Fibroblast of the aortic adventitia (primary cell): ENCODE data around the gene THPO. TPM values are rescaled to one million over a fixed set of nuclear protein-coding genes. Genes with fewer than 3 reads are reported as not detected.
A peak's percentile ranks its signal among the peaks of the same experiment; 100 is the strongest.

Experiments
- DNase-seq: peaks from one replicate; pipeline ENCODE4 v3.0.0-alpha.2; 2010; ENCODE audit warnings: low read depth
- H3K4me3 ChIP-seq: 2 replicates; pipeline ENCODE4 v1.5.1; 2011; ENCODE audit warnings: low read depth, mild to moderate bottlenecking, control low read depth, low read length, moderate library complexity
- total RNA-seq: library from RNA; depleted of rRNA; stranded (reverse); fragments of >200 nt; gene quantifications from 2 replicates; pipeline ENCODE4 v1.2.3, GENCODE V29; 2012; ENCODE audit warnings: low replicate concordance
- TF ChIP-seq, protein P1 (sequence below): IDR thresholded peaks from 2 replicates; pipeline ENCODE4 v1.5.1; 2011; ENCODE audit warnings: mild to moderate bottlenecking, low read length, control low read depth, inconsistent platforms; ENCODE audit not compliant: insufficient read depth

THPO gene
- total RNA-seq, 1 donor, result not detected

DNA sequence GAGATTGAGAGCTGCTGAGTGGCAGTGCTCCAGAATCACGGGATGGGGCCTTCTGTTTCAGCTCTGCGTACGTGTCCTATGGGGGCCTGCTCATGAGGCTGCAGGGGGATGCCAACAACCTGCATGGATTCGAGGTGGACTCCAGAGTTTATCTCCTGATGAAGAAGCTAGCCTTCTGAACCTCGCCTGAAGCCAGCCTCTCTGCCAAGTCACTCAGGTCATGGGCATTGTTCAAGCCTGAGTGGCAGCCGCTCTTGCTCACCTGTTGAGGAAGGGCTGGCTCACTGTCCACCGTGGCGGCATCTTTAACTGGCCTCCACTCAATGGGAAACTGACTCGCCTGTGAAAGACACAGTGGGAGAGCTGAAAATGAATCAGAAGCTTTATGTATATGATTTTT is 9.9 kb downstream of the THPO start:
- TF ChIP-seq, protein P1, sequence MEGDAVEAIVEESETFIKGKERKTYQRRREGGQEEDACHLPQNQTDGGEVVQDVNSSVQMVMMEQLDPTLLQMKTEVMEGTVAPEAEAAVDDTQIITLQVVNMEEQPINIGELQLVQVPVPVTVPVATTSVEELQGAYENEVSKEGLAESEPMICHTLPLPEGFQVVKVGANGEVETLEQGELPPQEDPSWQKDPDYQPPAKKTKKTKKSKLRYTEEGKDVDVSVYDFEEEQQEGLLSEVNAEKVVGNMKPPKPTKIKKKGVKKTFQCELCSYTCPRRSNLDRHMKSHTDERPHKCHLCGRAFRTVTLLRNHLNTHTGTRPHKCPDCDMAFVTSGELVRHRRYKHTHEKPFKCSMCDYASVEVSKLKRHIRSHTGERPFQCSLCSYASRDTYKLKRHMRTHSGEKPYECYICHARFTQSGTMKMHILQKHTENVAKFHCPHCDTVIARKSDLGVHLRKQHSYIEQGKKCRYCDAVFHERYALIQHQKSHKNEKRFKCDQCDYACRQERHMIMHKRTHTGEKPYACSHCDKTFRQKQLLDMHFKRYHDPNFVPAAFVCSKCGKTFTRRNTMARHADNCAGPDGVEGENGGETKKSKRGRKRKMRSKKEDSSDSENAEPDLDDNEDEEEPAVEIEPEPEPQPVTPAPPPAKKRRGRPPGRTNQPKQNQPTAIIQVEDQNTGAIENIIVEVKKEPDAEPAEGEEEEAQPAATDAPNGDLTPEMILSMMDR, result no peak
- no peak for DNase-seq
- no peak overlapping the region for H3K4me3 ChIP-seq

DNA sequence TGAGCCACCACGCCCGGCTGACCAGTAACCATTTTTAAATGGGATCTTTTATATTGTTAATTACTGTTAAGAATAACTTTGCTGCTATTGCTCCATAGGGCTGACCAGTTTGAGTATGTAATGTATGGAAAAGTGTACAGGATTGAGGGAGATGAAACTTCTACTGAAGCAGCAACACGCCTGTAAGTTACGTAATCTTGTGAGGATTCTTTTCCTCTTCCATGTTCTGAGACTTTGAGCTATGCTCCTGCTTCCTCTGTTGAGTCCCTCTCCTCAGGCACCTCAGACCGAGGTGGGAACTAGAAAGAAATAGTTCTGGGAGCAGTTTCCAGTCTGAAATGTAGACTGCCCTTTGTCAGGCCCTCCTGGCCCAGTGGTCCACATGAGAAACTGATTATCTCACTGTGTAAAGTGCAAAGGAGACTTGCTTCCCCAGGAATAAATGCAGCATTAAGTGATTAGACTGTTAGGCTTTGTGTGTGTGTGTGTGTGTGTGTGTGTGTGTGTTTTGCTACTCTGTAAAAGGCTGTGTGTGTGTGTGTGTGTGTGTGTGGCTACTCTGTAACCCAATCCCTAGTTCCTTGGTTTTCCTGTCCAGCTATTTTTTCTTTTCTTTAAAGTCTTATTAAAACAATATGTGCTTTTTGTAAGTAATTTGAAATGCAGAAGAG is 11.3 kb downstream of the THPO start:
- TF ChIP-seq, protein P1, result no peak
- no peak overlapping the region for H3K4me3 ChIP-seq
- peak; percentile 68 for DNase-seq

DNA sequence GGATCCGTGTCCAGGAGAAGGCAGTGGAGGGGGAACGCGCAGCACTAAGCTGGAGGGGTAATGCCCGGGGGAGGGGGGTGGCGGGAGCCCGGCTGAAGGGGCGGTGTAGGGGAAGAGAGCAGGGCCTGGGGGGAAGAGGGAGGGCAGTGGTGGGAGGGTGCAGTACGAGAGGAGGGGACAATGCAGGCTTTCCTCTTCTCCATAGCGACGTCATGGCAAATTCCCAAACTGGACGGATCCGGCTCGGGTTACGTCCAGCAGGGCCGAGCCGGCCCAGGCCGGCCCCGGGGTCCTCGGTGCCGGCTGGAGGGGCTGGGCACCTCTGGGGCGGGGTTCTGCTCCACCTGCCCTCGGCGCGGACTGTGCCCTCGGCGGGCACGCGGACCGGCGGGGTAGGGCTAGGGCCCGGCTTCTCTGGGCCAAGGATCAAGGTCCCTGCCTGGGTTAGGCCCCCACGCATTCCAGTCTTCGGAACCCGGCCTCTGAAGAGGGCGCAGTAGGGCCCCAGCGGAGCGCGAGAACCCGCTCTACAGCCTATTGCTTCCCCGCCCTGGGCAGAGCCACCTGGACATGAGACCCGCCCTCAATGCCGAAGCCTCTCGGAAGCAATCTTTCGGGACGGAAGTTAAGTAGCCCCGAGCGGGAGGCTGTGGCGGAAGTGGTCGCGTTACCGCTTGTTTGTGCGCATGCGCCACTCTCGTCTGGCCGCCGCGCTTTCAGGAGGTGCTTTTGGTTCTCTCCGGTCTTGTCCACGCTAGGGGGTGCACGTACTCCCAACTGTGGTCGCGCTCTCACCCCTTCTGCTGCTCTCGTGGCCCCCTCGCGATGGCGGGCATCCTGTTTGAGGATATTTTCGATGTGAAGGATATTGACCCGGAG is 15.1 kb downstream of the THPO start:
- H3K4me3 ChIP-seq, result peak overlapping the region; percentile 85
- TF ChIP-seq, protein P1, result peak; percentile 69
- peak; percentile 97 for DNase-seq

DNA sequence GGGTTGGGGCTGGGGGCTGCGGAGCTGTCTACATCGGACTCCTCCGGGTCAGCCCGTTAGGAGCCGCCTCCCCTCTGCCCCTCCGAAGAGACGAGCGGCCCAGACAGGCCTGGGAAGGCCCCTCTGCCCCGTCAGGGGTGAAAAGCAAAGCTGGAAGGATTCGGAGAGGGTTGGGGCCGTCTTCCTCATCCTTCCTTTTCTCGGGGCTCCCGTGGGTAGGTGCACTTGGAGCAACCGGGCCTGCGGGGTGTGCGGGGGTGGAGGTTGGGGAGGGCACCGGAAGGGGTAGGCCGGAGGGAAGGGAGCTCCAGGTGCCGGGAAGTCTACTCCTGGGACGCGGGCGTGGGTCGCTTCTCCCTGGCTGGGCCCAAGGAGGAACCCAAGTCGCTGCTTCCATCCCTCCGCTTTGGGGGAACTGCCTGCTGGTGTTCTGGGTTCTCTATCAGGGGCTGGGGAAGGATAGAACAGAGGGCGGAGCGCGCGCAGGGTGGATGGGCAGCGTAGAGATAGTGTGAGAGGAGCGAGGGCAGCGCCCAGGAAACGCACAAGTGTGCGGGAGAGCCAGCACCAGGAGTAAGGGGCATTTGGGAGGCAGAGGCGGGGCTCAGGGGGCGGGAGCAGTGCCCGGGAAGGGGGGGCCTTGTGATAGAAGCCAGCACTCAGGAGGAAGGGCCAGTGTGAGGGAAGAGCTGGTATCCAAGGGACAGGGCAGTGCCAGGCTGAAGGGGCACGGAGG is 15.9 kb downstream of the THPO start:
- TF ChIP-seq, protein P1, result no peak
- no peak for DNase-seq
- H3K4me3 ChIP-seq, result peak overlapping the region; percentile 85

DNA sequence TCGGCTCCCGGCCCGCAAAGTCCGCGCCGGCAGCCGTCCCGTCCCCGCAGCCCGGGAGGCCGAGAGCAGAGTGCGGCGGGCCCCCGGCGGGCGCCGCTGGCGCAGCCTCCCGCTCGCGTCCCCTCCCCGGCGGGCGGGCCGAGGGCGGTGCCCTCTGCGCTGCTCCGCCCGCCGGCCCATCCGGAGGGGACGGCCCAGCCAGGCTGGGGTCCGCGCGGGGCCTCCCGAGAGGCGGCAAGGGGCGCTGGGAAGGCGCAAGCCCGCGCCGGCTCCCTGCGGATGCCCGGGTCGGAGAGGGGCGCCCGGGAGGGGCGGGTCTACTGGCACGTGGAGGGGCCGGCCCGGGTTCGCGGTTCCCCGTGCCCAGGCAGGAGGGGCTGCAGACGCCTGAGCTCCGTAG is 16.5 kb downstream of the THPO start, which contains the start of the genes CLCN2 and POLR2H:
CLCN2 (minus strand) TSS at position 74 of the 400 bp plus-strand sequence. CDS start 126 bp downstream, outside the sequence.
POLR2H (plus strand) TSS at position 179 of the 400 bp plus-strand sequence. CDS start 1,783 bp downstream, outside the sequence.
- DNase-seq, result peak; percentile 26
- peak within 1 kb of the TSS; percentile 85 for H3K4me3 ChIP-seq
- TF ChIP-seq, protein P1, result no peak

DNA sequence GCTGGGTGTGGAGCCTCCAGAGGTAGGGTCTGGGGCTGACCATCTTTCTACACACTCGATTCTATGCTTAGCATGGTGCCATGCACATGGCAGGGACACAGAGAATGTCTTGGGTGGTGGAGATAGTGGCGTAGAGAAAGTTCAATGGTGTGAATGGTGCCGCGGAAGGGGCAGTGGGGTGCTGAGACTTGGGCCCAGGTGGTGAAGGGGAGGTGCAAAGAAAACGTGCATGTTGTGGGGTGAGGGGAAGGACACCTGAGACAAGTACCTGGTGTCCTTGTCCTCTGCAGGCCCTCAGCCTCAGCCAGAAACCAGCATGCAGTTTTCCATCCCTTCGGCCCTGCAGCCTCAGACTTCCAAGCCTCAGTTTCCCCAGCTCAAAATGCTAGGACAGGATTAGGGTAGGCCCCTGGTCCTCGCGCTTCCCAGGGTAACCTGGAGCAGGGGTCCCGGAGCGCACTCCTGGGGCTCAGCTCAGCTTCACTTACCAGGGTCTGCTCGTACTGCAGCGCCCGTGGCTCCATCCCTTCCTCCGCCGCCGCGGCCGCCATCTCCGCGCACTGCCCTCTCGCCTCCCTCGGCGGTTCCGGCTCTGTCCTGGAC is 17.0 kb downstream of the THPO start:
- H3K4me3 ChIP-seq, result peak overlapping the region; percentile 85
- TF ChIP-seq, protein P1, result no peak
- no peak for DNase-seq
